Aorta (tissue), 5 donors: ENCODE results near the gene SLC4A2. TPM values are rescaled to one million over a fixed set of nuclear protein-coding genes. Genes with fewer than 3 reads are reported as not detected.

Source experiments
- ATAC-seq: fragments of 200-7000 bp; cut with Tn5 transposase; one replicate; pipeline ENCODE4 v1.9.1; 2022; ENCODE audit warnings: moderate library complexity; ENCODE audit not compliant: low FRiP score
- DNase-seq, 2 donors: peaks; one replicate each; pipeline ENCODE4 v3.0.0-alpha.2; 2020
- H3K27ac ChIP-seq, 2 donors: one replicate each; pipeline ENCODE4 v1.5.1; 2013; ENCODE audit warnings: low read length in 2 of 2, mild to moderate bottlenecking in 2 of 2, moderate library complexity in 2 of 2, control low read depth in 1 of 2, inconsistent platforms in 1 of 2, low read depth in 1 of 2
- H3K27me3 ChIP-seq, 2 donors: one replicate each; pipeline ENCODE4 v1.6.1; 2013; ENCODE audit warnings: control low read depth in 1 of 2, low read length in 1 of 2, mild to moderate bottlenecking in 1 of 2, moderate library complexity in 1 of 2; ENCODE audit not compliant: insufficient read depth in 2 of 2, control insufficient read depth in 1 of 2
- H3K36me3 ChIP-seq, 2 donors: one replicate each; pipeline ENCODE4 v1.6.1; 2013; ENCODE audit warnings: control low read depth in 1 of 2, low read length in 1 of 2, mild to moderate bottlenecking in 1 of 2; ENCODE audit not compliant: insufficient read depth in 2 of 2, control insufficient read depth in 1 of 2
- H3K4me1 ChIP-seq, 2 donors: one replicate each; pipeline ENCODE4 v1.6.1; 2013; ENCODE audit warnings: low read length in 2 of 2, control low read depth in 1 of 2, mild to moderate bottlenecking in 1 of 2, moderate library complexity in 1 of 2; ENCODE audit not compliant: insufficient read depth in 2 of 2, control insufficient read depth in 1 of 2
- H3K4me3 ChIP-seq, 2 donors: one replicate each; pipeline ENCODE4 v1.5.1; 2013; ENCODE audit warnings: low read length in 2 of 2, control low read depth in 1 of 2, mild to moderate bottlenecking in 1 of 2
- H3K9me3 ChIP-seq: one replicate; pipeline ENCODE4 v1.6.1; 2013; ENCODE audit warnings: mild to moderate bottlenecking, low read length; ENCODE audit not compliant: control insufficient read depth
- WGBS, 2 donors: extraction: QIAGEN DNeasy Blood & Tissue Kit; methylation state at CpG; one replicate each; pipeline ENCODE4 v1.1.7; 2013; 5-methylcytosine and 5-hydroxymethylcytosine counted together
- intact Hi-C, 2 donors: fragments of 100-400 bp; cut with DNase I; formaldehyde crosslinking; loops; one replicate each; pipeline versions ENCODE4 v1.14.2 to v1.15.0; 2022
- polyA plus RNA-seq, 2 donors: library from polyadenylated mRNA; stranded (reverse); fragments of 200-250 nt; gene quantifications; one replicate each; pipeline ENCODE4 v1.2.3, GENCODE V29; 2013
- total RNA-seq, 2 donors: library from RNA; stranded (reverse); fragmentation: NEBNext Ultra II Directional; extraction: Animal tissue kit (Norgen Biotek cat#: 25700); gene quantifications; one replicate each; pipeline ENCODE4 v1.2.1, GENCODE V29; 2021
- donor health status: healthy with polysubstance abuse.
- donor health status: Bipolar disorder and iron deficiency.
- donor health status: DM: no; HTN: no; CAD: no.
- donor health status: DM: no; HTN: no; CAD: no.
- donor health status: DM: yes; HTN: yes; CAD: no.

The SLC4A2 gene
- total and polyA plus RNA-seq, 4 donors = 37.1 to 215 (median 123) TPM

GRCh38 chr7:151070574-151070960 lies 11.2 kb downstream of the SLC4A2 start:
- DNase-seq (no peak), ATAC-seq (no peak)
- intact Hi-C loops = no loop called here
- Histone ChIP-seq H3K36me3 (peaks cover 6 to 11% of the 10 kb centered on the region in 2 donors), H3K27ac (no peak overlapping the region), H3K4me1 (no peaks in the 10 kb centered on the region), H3K27me3 (no peaks in the 10 kb centered on the region), H3K4me3 (no peak overlapping the region), H3K9me3 (no peaks in the 10 kb centered on the region)
- 91 to 93% methylated on average over 15 of the region's 15 CpGs for WGBS, 2 donors

- no peaks in the 10 kb centered on the region for H3K27me3 ChIP-seq
- H3K4me3 ChIP-seq = no peak overlapping the region
- ATAC-seq = no peak
- 87 to 91% methylated on average over 38 to 39 of the region's 39 CpGs for WGBS, 2 donors
- intact Hi-C loops = no loop called here
- DNase-seq = no peak
- no peaks in the 10 kb centered on the region for H3K4me1 ChIP-seq
- no peak overlapping the region for H3K27ac ChIP-seq
- no peaks in the 10 kb centered on the region for H3K9me3 ChIP-seq
- H3K36me3 ChIP-seq = peaks cover 6 to 11% of the 10 kb centered on the region in 2 donors
These were observed 11.9 kb downstream of the SLC4A2 start for GRCh38 chr7:151071032-151071866.

- no peaks in the 10 kb centered on the region for H3K9me3 ChIP-seq
- ATAC-seq (no peak), DNase-seq (no peak)
- intact Hi-C loops = no loop called here
- H3K27me3 ChIP-seq = no peaks in the 10 kb centered on the region
- H3K36me3 ChIP-seq = peaks cover 3 to 4% of the 10 kb centered on the region in 2 donors
- no peaks in the 10 kb centered on the region for H3K4me1 ChIP-seq
- no peak overlapping the region for H3K4me3 ChIP-seq
- 87 to 88% methylated on average over 16 to 17 of the region's 17 CpGs for WGBS, 2 donors
- no peak overlapping the region for H3K27ac ChIP-seq
These were observed 14.6 kb downstream of the SLC4A2 start for GRCh38 chr7:151073990-151074389.

GRCh38 chr7:151074817-151075661 lies 15.7 kb downstream of the SLC4A2 start:
- intact Hi-C loops = no loop called here
- peaks cover 2 to 4% of the 10 kb centered on the region in 2 donors for H3K36me3 ChIP-seq
- ATAC-seq = no peak

GRCh38 chr7:151075662-151075971 lies 16.2 kb downstream of the SLC4A2 start:
- no peak for DNase-seq
- H3K27ac ChIP-seq = no peak overlapping the region
- WGBS, 2 donors = 76 to 81% methylated on average over 7 of the region's 7 CpGs
- ATAC-seq = no peak
- no peaks in the 10 kb centered on the region for H3K27me3 ChIP-seq
- H3K9me3 ChIP-seq = no peaks in the 10 kb centered on the region
- no peaks in the 10 kb centered on the region for H3K4me1 ChIP-seq
- intact Hi-C loops = no loop called here
- H3K4me3 ChIP-seq = no peak overlapping the region
- H3K36me3 ChIP-seq = peaks cover 0 to 4% of the 10 kb centered on the region in 2 donors

More at GRCh38 chr7:151074817-151075661, 15.7 kb downstream of the SLC4A2 start:
- no peak overlapping the region for H3K27ac ChIP-seq
- H3K9me3 ChIP-seq = no peaks in the 10 kb centered on the region
- H3K4me1 ChIP-seq = no peaks in the 10 kb centered on the region
- no peaks in the 10 kb centered on the region for H3K27me3 ChIP-seq
- no peak overlapping the region for H3K4me3 ChIP-seq
- DNase-seq = no peak
- WGBS, 2 donors = 89 to 93% methylated on average over 26 of the region's 26 CpGs

- no peak for ATAC-seq
- WGBS, 2 donors = 78 to 82% methylated on average over 22 of the region's 22 CpGs
- intact Hi-C loops = no loop called here
- H3K27me3 ChIP-seq = no peaks in the 10 kb centered on the region
- no peak overlapping the region for H3K4me3 ChIP-seq
- H3K4me1 ChIP-seq = no peaks in the 10 kb centered on the region
- no peak overlapping the region for H3K27ac ChIP-seq
- peaks cover 0 to 2% of the 10 kb centered on the region in 2 donors for H3K36me3 ChIP-seq
- no peaks in the 10 kb centered on the region for H3K9me3 ChIP-seq
- DNase-seq = no peak
These were observed 16.6 kb downstream of the SLC4A2 start for GRCh38 chr7:151075978-151076426.

GRCh38 chr7:151076863-151077704 lies 17.7 kb downstream of the SLC4A2 start:
- no peaks in the 10 kb centered on the region for H3K27me3 ChIP-seq
- intact Hi-C loops = no loop called here
- no peak for DNase-seq
- ATAC-seq = no peak
- no peaks in the 10 kb centered on the region for H3K4me1 ChIP-seq
- peaks cover 0 to 2% of the 10 kb centered on the region in 2 donors for H3K36me3 ChIP-seq
- no peak overlapping the region for H3K27ac ChIP-seq
- H3K9me3 ChIP-seq = no peaks in the 10 kb centered on the region
- H3K4me3 ChIP-seq = no peak overlapping the region
- WGBS, 2 donors = 68 to 71% methylated on average over 27 to 33 of the region's 33 CpGs

GRCh38 chr7:151077705-151078232 lies 18.4 kb downstream of the SLC4A2 start:
- H3K4me3 ChIP-seq = no peak overlapping the region
- H3K36me3 ChIP-seq = peaks cover 0 to 2% of the 10 kb centered on the region in 2 donors
- 31 to 43% methylated on average over 10 of the region's 10 CpGs for WGBS, 2 donors
- no peaks in the 10 kb centered on the region for H3K9me3 ChIP-seq
- no peaks in the 10 kb centered on the region for H3K27me3 ChIP-seq
- DNase-seq (no peak), ATAC-seq (no peak)
- intact Hi-C loops = no loop called here
- no peak overlapping the region for H3K27ac ChIP-seq
- H3K4me1 ChIP-seq = peaks cover 0 to 3% of the 10 kb centered on the region in 2 donors
